Activated naive CD8-positive, alpha-beta T cell treated with anti-CD3 and anti-CD28 coated beads, Interleukin-2, amount 10 ng/mL, durations not matched to agents 7 days and 5 days (primary cell): Measurements from ENCODE around the gene NFASC. TPM values are rescaled to one million over a fixed set of nuclear protein-coding genes. Genes with fewer than 3 reads are reported as not detected.

Experiments
- ATAC-seq: fragments of 150-1000 bp; cut with Tn5 transposase; one replicate; pipeline ENCODE4 v1.10.0; 2021; ENCODE audit warnings: low read depth, moderate library complexity
- POLR2A ChIA-PET: fragments of 350-600 bp; sonication (Branson Sonifier 250); formaldehyde crosslinking; loops from one replicate; lab custom pipeline; 2021; ENCODE audit warnings: antibody characterized with exemption; lab: Charles Lee
- DNase-seq: peaks from one replicate; pipeline ENCODE4 v3.0.0; 2021
- H3K27ac Mint-ChIP-seq: one replicate; pipeline ENCODE4 v1.8.0; 2022; ENCODE audit warnings: mild to moderate bottlenecking, mixed read lengths
- H3K27me3 Mint-ChIP-seq: one replicate; pipeline ENCODE4 v1.8.0; 2022; ENCODE audit warnings: mild to moderate bottlenecking, moderate library complexity, mixed read lengths
- H3K36me3 Mint-ChIP-seq: one replicate; pipeline ENCODE4 v1.8.0; 2021; ENCODE audit warnings: mild to moderate bottlenecking, mixed read lengths
- H3K4me1 Mint-ChIP-seq: one replicate; pipeline ENCODE4 v1.8.0; 2021; ENCODE audit warnings: mixed read lengths
- H3K4me3 Mint-ChIP-seq: one replicate; pipeline ENCODE4 v1.8.0; 2022; ENCODE audit warnings: mild to moderate bottlenecking, moderate library complexity, mixed read lengths
- H3K9me3 Mint-ChIP-seq: one replicate; pipeline ENCODE4 v1.8.0; 2021; ENCODE audit warnings: mixed read lengths
- total RNA-seq, 2 experiments: library from RNA; stranded (reverse); gene quantifications; one replicate each; pipeline ENCODE4 v1.2.3, GENCODE V29; 2021

Gene NFASC
- total RNA-seq, 2 experiments from 2014 or later: 0.14 to 0.31 TPM

DNA sequence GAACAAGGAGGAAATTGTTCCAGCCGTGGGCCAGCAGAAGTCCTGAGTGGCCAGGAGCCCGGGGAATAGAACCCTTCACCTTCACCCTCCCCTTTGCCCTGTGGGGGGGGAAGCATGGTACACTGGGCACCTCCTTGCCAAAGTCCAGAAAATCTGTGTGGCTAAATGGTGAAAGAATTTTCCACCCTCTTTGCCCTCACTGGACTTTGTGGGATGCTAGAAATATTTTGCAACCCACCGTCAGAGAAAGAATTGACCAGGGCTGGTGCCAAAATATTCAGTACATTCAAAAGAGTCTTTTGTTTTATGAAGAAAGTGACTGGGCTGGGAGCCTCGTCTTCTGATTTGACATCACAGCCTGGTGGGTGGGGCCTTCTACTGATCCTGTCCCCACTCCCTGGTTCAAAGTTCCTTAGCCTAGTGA, 14.6 kb downstream of the NFASC start:
- POLR2A ChIA-PET: no interaction called here
- H3K27me3 Mint-ChIP-seq: peaks cover 26% of the 10 kb centered on the region

DNA sequence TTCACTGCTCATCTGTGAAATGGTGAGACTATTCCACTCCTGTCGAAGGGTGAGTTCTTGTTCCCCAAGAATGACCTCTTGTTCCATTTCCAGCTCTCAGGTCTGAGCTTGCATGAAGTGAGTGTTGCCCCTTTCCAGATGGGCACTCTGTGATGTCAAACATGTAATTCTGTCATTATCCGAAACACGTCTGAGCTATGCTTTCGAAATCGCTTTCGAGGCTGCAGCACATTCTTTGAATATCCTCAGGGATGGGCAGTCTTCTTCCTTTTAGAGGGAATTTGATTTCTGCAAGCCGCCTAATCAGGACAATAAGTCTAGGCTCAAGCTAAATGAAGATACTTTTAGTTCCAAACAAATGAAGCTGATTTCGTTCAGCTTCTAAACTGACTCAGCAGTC, 15.1 kb downstream of the NFASC start:
- Mint-ChIP-seq H3K4me3 (no peak overlapping the region), H3K9me3 (no peaks in the 10 kb centered on the region), H3K36me3 (no peaks in the 10 kb centered on the region), H3K27ac (no peak overlapping the region), H3K4me1 (peaks cover 1% of the 10 kb centered on the region), H3K27me3 (peaks cover 26% of the 10 kb centered on the region)
- POLR2A ChIA-PET: no interaction called here
- DNase-seq (no peak), ATAC-seq (no peak)

More for the DNA sequence above, 14.6 kb downstream of the NFASC start:
- DNase-seq (no peak), ATAC-seq (no peak)
- Mint-ChIP-seq H3K9me3 (no peaks in the 10 kb centered on the region), H3K4me3 (no peak overlapping the region), H3K36me3 (no peaks in the 10 kb centered on the region), H3K4me1 (peaks cover 1% of the 10 kb centered on the region), H3K27ac (no peak overlapping the region)

DNA sequence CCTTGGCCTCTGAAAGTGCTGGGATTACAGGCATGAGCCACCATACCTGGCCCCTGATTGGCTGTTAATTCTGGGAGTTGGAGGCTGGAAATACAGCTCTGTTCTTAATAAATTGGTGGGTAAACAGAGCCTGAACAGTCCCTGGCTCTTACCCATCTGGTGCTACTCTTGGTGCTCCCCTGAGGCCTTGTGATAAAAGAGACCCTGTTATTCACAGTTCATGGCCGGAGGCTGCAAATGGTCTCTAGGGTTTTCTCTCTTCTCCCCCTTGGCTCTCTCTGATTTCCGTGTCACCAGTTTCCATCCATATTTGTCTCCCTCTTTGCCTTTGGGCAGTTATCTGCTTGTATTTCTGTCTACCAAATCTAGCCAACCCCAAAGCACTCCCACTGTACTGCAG, 17.2 kb downstream of the NFASC start:
- Mint-ChIP-seq H3K4me3 (no peak overlapping the region), H3K36me3 (no peaks in the 10 kb centered on the region), H3K9me3 (no peaks in the 10 kb centered on the region), H3K27me3 (peaks cover 22% of the 10 kb centered on the region), H3K4me1 (peaks cover 1% of the 10 kb centered on the region), H3K27ac (no peak overlapping the region)
- POLR2A ChIA-PET: no interaction called here
- DNase-seq (no peak), ATAC-seq (no peak)

GRCh38 chr1:204888294-204888693, 17.6 kb downstream of the NFASC start:
- Mint-ChIP-seq H3K4me1 (peaks cover 1% of the 10 kb centered on the region), H3K27me3 (peaks cover 22% of the 10 kb centered on the region), H3K27ac (no peak overlapping the region), H3K4me3 (no peak overlapping the region), H3K9me3 (no peaks in the 10 kb centered on the region), H3K36me3 (no peaks in the 10 kb centered on the region)
- POLR2A ChIA-PET: no interaction called here
- ATAC-seq (no peak), DNase-seq (no peak)

DNA sequence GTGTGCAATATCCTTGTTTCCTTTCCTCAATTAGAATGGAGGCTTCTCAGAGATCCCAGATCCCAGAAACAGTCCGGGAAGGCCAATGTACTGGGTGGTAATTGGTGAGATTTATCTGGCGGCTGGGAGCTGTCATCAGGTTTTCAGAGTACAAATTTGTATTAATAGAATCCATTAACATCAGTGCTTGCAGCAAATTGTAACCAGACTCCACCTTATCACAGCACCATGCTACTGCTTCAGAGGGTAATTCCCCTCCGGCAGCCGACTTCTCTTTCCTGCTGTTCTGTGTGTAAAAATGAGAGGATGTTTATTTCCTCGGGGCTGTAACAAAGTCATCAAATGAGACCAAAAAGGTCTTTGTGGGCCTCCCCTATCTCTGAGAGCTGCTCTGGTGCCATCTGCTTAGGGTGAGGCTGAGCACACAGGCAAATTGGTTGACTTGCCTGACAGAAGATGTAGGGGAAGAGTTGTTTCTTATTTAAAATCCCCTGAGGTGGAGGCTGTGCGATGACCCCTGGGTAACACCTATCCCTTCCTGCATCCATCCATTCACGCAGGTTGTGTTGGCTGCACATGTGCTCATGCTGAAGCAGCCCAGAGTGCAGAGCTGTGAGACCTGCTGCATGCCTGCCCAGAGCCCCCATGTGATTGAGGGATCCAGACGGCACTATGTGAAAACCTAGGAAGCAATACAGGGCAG, 19.2 kb downstream of the NFASC start:
- no peak for DNase-seq
- no peak for ATAC-seq
- Mint-ChIP-seq H3K27ac (no peak overlapping the region), H3K9me3 (no peaks in the 10 kb centered on the region), H3K4me3 (no peak overlapping the region), H3K36me3 (no peaks in the 10 kb centered on the region), H3K27me3 (peaks cover 29% of the 10 kb centered on the region), H3K4me1 (peaks cover 1% of the 10 kb centered on the region)
- POLR2A ChIA-PET: no interaction called here

- DNase-seq (no peak), ATAC-seq (no peak)
- H3K4me3 Mint-ChIP-seq: no peak overlapping the region
- no peak overlapping the region for H3K27ac Mint-ChIP-seq
- POLR2A ChIA-PET: no interaction called here
- H3K27me3 Mint-ChIP-seq: peaks cover 43% of the 10 kb centered on the region
- H3K4me1 Mint-ChIP-seq: peaks cover 1% of the 10 kb centered on the region
- no peaks in the 10 kb centered on the region for H3K9me3 Mint-ChIP-seq
- H3K36me3 Mint-ChIP-seq: no peaks in the 10 kb centered on the region
Observed at GRCh38 chr1:204891860-204892259, 21.2 kb downstream of the NFASC start.

DNA sequence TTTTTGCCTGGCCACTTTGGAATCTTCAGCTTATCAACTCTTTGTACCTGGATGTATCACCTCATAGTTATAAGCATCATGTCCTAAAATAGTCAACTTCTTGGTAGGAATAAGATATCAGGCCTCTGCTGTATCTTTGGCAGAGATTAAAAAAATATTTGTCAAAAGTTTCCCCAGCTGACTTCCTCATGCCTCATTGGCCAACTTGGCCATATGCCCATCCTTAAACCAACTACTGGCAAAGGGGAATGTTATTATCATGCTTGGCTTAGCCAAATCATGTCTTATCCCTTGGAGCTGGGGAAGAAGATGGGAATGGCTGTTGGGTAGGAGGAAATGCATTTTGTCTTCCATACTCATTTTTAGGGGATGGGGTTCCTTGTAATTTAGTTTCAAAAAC, 23.4 kb downstream of the NFASC start:
- H3K36me3 Mint-ChIP-seq: no peaks in the 10 kb centered on the region
- no peak overlapping the region for H3K4me3 Mint-ChIP-seq
- ATAC-seq: no peak
- no peak for DNase-seq
- peaks cover 1% of the 10 kb centered on the region for H3K4me1 Mint-ChIP-seq
- no peak overlapping the region for H3K27ac Mint-ChIP-seq
- H3K27me3 Mint-ChIP-seq: peaks cover 40% of the 10 kb centered on the region
- H3K9me3 Mint-ChIP-seq: no peaks in the 10 kb centered on the region
- POLR2A ChIA-PET: no interaction called here

GRCh38 chr1:204894606-204895005, 23.9 kb downstream of the NFASC start:
- Mint-ChIP-seq H3K4me3 (no peak overlapping the region), H3K27me3 (peaks cover 39% of the 10 kb centered on the region), H3K27ac (no peak overlapping the region), H3K4me1 (peaks cover 1% of the 10 kb centered on the region), H3K9me3 (no peaks in the 10 kb centered on the region), H3K36me3 (no peaks in the 10 kb centered on the region)
- ATAC-seq (no peak), DNase-seq (no peak)
- POLR2A ChIA-PET: no interaction called here

DNA sequence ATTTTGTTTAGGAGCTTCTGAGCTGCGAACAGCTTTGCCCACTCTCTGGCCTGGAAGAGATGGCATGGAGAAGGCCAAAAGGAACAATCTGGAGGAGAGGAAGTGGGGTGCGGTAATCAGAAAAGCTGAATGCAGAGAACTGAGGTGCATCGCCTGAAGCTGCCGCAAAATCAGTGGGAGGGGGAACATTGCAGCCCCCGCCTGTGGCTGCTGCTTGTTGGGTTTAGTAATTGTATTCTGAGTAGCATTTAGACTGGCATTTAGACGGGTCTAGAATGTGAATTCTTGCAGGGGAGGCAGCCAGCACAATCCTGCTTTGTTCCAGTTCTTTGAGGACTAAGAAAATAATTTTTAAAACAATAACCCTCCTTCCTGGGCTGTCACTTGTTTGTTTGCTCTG, 25.4 kb downstream of the NFASC start:
- ATAC-seq (no peak), DNase-seq (no peak)
- H3K36me3 Mint-ChIP-seq: no peaks in the 10 kb centered on the region
- POLR2A ChIA-PET: interaction anchor here (0.5 kb wide), 1 partner anchor 85 kb away, joined by 3 read pairs; no protein-coding TSS in a partner anchor
- no peak overlapping the region for H3K27ac Mint-ChIP-seq
- no peaks in the 10 kb centered on the region for H3K9me3 Mint-ChIP-seq
- no peak overlapping the region for H3K4me3 Mint-ChIP-seq
- H3K27me3 Mint-ChIP-seq: peaks cover 47% of the 10 kb centered on the region
- H3K4me1 Mint-ChIP-seq: no peaks in the 10 kb centered on the region

GRCh38 chr1:204896787-204897469, 26.3 kb downstream of the NFASC start:
- Mint-ChIP-seq H3K27me3 (peaks cover 53% of the 10 kb centered on the region), H3K9me3 (no peaks in the 10 kb centered on the region), H3K4me1 (no peaks in the 10 kb centered on the region), H3K4me3 (no peak overlapping the region), H3K27ac (no peak overlapping the region), H3K36me3 (no peaks in the 10 kb centered on the region)
- DNase-seq (no peak), ATAC-seq (no peak)
- POLR2A ChIA-PET: no interaction called here

DNA sequence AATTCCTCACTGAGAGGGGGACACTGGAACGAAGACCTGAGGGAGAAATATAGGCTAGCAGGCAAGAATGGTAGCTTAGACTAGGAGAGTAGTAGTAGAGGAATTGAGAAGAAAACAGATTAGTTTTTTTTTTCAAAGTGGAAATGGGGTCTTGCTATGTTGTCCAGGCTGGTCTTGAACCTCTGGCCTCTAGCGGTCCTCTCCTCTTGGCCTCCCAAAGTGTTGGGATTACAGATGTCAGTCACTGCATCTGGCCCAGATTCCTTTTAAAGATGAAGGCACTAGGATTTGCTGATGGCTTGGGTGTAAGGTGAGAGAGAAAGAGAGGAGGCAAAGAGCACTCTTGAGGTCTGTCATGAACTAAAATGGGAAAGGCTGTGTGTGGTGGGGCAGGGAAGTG, 30.1 kb downstream of the NFASC start:
- DNase-seq (no peak), ATAC-seq (no peak)
- POLR2A ChIA-PET: no interaction called here
- Mint-ChIP-seq H3K4me3 (no peak overlapping the region), H3K9me3 (no peaks in the 10 kb centered on the region), H3K27me3 (peaks cover 50% of the 10 kb centered on the region), H3K27ac (no peak overlapping the region), H3K36me3 (no peaks in the 10 kb centered on the region), H3K4me1 (no peaks in the 10 kb centered on the region)

DNA sequence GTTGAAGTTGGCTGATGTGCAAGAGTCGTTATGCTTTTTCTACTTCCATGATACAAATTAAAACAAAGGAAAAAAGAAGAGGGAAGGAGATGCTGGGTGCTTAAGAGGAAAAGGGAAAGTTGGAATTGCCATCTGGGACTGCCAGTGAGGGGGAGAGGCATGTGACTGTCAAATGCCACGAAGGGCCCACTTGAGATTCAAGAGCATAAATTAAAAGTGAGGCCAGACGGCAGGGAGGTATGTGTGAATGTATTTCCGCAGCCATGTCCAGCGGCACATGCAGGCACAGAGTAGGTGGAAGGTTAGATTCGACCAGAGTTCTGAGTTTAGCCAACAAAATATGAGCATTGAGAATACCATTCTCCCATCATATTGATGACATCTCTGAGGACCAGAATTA, 32.0 kb downstream of the NFASC start:
- POLR2A ChIA-PET: no interaction called here
- no peak overlapping the region for H3K27ac Mint-ChIP-seq
- DNase-seq: no peak
- H3K9me3 Mint-ChIP-seq: no peaks in the 10 kb centered on the region
- peaks cover 50% of the 10 kb centered on the region for H3K27me3 Mint-ChIP-seq
- no peak for ATAC-seq
- no peaks in the 10 kb centered on the region for H3K4me1 Mint-ChIP-seq
- no peak overlapping the region for H3K4me3 Mint-ChIP-seq
- no peaks in the 10 kb centered on the region for H3K36me3 Mint-ChIP-seq

DNA sequence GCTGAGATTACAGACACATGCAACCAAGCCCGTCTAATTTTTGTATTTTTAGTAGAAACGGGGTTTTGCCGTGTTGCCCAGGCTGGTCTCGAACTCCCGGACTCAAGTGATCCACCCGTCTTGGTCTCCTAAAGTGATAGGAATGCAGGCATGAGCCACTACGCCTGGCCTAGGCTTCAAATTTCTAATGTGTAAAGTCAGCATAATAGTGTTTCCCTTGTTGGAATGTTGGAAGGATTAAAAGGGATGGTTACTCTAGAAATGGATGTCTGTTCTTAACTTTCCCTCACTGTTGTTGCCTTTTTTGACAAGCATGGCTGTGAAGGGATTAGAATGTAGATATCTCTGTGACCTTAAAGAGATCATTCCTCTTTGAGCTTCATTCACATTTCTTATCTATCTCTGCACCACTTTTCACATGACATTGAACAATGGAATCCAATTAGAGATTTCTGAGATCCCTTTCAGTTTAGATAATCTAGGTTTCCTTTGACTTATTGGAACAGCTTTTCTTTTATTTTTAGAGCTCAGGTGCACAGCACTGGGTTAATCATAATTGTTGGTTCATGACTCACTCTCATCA, 33.7 kb downstream of the NFASC start:
- H3K4me3 Mint-ChIP-seq: no peak overlapping the region
- no peaks in the 10 kb centered on the region for H3K36me3 Mint-ChIP-seq
- peaks cover 53% of the 10 kb centered on the region for H3K27me3 Mint-ChIP-seq
- no peaks in the 10 kb centered on the region for H3K9me3 Mint-ChIP-seq
- no peak overlapping the region for H3K27ac Mint-ChIP-seq
- ATAC-seq (no peak), DNase-seq (no peak)
- POLR2A ChIA-PET: no interaction called here
- no peaks in the 10 kb centered on the region for H3K4me1 Mint-ChIP-seq

DNA sequence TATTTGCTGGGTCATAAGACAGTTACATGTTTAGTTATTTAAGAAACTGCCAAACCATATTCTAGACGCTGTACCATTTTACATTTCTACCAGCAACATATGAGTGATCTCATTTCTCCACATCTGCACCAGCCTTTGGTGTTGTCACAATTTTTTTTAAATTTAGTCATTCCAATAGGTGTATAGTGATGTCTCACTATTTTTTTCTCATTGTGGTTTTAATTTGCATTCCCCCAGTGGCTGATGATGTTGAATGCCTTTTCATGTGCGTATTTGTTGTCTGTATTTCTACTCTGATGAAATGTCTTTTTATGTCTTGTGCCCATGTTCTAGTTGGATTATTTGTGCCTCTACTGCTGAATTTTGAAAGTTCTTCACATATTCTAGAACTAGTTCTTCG, 38.4 kb downstream of the NFASC start:
- no peaks in the 10 kb centered on the region for H3K36me3 Mint-ChIP-seq
- POLR2A ChIA-PET: no interaction called here
- peaks cover under 1% of the 10 kb centered on the region for H3K9me3 Mint-ChIP-seq
- ATAC-seq: no peak
- peaks cover 43% of the 10 kb centered on the region for H3K27me3 Mint-ChIP-seq
- H3K27ac Mint-ChIP-seq: no peak overlapping the region
- no peak for DNase-seq
- no peak overlapping the region for H3K4me3 Mint-ChIP-seq
- H3K4me1 Mint-ChIP-seq: no peaks in the 10 kb centered on the region
